Myocyte (in vitro differentiated cells): Measurements from ENCODE around the gene NXT1. TPM values are rescaled to one million over a fixed set of nuclear protein-coding genes. Genes with fewer than 3 reads are reported as not detected.
"Not testable (repeated sequence)": the region's sequence is repeated elsewhere in the genome, so short reads cannot be mapped to it uniquely, and the experiment has no call there.

Source experiments
- DNase-seq: peaks from one replicate; pipeline ENCODE4 v3.0.0-alpha.2; 2012; ENCODE audit warnings: low read depth
- polyA plus RNA-seq: library from polyadenylated mRNA; unstranded; fragments of >200 nt; gene quantifications from one replicate; pipeline ENCODE4 v1.2.1, GENCODE V29; 2012; ENCODE audit warnings: missing spikeins
- total RNA-seq: library from RNA; depleted of rRNA; stranded (reverse); fragments of >200 nt; gene quantifications from 2 replicates; pipeline ENCODE4 v1.2.3, GENCODE V29; 2014

Gene NXT1
- total RNA-seq = 26.1 and 28.3 TPM in 2 replicates
- 21.7 TPM for polyA plus RNA-seq

DNA sequence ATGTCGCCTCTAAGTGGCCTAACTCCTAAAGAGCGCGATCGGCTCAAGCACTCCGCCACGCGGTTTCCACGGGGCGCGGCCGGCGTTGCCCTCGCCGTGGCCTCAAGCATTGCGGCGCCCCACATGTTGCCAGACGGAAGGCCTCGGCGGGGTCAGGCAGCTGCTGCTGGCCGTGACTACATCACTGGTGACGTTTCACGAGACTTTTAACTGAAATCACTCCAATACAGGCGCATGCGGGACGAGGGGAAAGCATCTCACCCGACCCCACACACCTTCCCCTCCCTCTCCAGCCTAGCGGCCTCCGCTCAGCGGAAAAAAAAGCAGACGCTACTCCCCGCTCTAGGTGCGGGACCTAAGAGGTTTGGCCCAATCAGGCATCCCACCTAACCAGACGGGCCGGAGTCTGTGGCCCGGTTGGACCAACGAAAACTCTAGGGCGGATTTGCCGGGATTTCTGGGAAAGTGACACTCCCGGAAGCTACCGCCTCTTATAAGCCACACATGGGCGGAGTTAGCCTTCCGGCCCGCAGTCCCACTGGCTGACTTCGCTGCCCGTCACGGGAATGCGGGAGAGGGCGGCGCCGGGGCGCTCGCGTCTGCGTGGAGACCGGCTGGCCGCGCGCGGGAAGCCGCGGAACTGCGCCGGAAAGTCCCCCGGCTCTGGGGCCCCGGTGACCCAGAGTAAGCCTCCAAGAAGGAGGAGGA, at the start of gene NXT1:
NXT1 (plus strand) TSS at position 596 of the 708 bp plus-strand sequence. CDS start 3,251 bp downstream, outside the sequence.
- DNase-seq = peak; percentile 99

DNA sequence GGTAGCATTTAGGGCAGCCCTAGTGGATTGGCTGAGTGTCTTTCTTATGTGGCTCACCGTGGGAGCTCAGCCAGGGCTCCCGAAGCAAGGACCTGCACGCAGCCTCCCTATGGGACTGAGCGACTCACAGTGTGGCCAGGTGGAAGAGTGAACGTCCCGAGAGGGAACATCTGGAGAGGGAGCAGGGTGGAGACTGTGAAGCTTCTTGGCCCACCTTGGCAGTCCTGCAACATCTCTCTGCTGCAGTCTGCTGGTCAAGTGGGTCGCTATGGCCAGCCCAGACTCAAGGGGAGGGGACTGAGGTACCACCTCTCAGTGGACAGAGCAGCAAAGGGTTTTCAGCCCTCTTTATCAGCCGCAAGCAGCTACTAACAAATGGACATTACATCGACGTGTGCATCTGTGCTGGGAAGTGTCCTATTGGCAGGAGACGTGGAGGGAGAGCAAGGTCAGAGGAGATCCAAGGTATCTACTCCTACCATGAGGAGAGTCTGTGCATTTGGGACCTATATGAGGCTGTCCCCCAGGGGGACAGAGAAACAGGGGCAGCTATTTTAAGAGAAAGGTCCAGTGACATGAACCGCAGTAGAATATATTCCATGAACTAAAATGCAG, 49.0 kb upstream of the NXT1 start:
- no peak for DNase-seq

DNA sequence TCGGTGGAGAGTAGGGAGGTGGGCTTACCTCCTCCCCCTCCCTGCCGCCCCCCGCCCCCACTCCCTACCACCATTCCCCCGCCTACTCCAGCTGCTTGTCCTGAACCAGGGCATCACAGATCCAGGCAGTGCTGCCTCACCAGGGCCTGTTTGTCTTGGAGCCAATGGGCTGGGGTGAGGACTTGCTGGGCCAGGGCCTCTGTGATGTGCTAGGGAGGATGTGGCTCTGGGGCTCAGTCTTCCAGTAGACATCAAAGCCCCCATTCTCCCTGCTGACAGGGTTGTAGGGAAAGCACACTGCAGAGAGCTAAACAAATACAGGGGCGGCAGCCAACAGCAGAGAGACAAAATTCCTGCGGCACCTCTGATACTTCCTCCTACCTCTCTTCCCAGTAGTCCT, 48.2 kb upstream of the NXT1 start:
- DNase-seq = no peak

DNA sequence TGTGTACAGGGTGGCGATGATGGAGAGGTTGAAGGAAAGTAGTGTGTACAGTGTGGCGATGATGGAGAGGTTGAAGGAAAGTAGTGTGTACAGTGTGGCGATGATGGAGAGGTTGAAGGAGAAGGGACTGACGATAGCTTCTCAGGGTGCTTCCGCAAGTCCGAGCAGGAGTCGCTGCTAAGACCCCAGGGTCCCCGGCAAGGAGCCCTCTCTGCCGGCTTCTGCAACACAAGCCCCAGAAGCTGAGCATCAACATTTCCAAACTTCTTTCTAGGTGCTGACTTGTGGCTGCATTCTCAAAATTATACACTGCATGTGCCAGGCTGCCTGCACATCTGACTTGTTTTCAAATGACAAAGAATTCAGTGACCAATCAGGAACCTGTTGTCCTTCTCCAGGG, 47.8 kb upstream of the NXT1 start:
- no peak for DNase-seq

DNA sequence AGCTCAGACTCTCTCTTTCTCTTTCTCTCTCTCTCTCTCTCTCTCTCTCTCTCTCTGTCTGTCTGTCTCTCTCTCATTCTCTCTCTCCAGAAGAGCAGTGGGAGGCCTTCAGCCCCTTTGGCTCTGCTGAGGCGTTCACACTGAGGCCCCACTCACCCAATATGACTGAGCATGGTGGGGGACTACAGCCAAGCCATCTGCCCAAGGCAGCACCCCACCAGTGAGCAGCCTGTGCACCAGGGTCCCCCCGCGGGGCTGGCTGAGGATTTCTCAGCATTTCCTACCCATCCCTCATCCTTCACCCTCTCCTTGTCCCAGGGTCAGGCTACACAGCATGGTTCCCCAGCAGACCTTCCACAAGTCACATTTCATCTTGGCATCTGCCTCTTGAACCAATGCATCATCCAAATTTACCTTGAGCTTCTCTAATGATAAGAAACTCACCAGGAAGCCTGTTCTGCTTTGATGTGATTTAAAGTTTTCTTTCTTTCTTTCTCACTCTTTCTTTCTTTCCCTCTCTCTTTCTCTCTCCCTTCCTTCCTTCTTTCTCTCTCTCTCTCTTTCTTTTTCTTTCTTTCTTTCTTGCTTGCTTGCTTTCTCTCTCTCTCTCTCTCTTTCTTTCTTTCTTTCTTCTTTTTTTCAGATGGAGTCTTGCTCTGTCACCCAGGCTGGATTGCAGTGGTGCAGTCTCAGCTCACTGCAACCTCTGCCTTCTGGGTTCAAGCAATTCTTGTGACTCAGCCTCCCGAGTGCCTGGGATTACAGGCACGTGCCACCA, 47.1 kb upstream of the NXT1 start:
- DNase-seq = no peak

DNA sequence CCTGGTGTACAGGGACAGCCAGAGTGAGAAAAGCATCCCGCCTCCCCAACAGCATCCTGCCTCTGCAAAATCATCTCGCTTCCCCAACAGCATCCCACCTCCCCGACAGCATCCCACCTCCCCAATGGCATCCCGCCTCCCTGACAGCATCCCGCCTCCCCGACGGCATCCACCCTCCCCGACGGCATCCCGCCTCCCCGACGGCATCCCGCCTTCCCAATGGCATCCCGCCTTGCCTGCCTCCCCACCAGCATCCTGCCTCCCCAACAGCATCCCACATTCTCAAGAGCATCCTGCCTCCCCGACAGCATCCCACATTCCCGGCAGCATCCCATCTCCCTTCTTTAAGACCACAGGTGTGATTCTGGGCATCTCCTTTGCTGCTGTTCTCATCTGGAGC, 46.0 kb upstream of the NXT1 start:
- DNase-seq = no peak

DNA sequence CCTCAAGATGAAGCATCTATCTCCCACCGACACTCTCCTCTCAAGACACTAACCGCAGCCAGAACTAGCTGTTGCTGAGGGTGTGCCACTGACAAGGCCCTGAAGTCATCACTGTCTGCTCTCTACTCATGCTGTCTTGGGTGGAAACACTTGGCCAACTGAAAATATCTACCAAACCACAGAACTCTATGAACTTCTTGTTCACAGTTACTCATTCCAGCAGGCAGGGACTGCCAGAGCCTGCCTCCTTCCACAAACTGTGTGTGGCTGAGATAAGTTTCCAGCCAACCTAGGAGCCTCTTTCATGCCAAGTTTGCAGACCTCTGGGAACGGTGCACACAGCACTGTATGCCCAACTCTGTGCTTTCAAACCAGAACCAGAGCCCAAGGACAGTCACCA, 45.5 kb upstream of the NXT1 start:
- DNase-seq = peak; percentile 73

DNA sequence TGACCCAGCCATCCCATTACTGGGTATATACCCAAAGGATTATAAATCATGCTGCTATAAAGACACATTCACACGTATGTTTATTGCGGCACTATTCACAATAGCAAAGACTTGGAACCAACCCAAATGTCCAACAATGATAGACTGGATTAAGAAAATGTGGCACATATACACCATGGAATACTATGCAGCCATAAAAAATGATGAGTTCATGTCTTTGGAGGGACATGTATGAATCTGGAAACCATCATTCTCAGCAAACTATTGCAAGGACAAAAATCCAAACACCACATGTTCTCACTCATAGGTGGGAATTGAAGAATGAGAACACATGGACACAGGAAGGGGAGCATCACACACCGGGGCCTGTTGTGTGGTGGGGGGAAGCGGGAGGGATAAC, 43.2 kb upstream of the NXT1 start:
- not testable (repeated sequence) for DNase-seq

DNA sequence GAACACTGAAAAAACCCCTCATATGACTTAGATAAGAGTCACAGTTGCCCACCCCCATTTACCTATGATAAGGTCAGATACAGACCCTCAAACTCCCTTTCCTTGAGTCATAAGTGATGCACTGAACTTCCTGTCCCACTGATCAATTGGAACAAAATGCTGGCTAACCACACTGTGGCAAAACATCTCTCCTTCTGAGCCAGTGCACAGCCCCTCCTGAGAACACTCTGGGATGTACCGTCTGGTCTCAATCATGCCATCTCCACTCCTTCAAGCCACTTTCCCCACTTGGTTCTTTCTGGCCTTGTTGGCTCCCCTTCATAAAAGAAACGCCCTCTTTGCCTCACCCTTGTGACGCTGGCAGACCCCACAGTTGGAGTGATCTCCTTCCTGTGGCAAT, 42.6 kb upstream of the NXT1 start:
- DNase-seq = no peak

DNA sequence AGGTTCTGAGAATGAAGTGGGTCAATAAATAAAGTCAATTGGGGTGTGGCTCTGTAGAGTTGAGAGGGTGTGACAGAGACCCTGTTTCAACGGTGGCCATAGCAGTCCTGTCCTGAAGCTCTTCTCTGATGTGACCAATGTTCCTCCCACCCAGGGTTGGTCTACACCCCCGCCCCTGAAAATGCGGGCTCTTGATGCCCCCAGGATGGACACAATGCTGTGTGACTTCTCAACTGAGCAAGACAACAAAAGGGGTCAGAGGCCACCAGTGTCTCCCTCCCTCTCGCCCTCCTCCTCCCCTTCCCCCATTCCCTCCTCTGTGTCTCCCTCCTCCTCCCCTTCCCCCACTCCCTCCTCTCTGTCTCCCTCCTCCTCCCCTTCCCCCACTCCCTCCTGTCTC, 41.7 kb upstream of the NXT1 start:
- no peak for DNase-seq

DNA sequence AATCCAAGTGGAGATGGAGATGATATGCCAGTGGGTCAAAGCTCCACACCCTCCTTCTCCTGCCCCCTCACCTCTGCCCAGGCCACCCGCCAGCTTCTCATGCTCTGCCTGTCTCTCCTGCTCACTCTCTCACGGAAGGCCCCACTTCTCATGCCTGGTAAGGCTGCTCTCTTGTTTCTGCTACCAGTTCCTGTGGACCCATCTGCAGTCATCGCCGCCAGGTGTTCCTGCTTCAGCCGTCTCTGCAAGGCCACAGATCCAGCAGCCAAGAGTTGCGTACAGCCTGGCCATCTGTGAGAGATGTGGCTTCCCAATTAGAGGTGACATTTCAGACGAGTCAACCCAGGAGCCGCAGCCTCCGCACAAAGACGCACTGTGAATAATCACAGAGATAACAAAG, 40.8 kb upstream of the NXT1 start:
- DNase-seq = no peak

DNA sequence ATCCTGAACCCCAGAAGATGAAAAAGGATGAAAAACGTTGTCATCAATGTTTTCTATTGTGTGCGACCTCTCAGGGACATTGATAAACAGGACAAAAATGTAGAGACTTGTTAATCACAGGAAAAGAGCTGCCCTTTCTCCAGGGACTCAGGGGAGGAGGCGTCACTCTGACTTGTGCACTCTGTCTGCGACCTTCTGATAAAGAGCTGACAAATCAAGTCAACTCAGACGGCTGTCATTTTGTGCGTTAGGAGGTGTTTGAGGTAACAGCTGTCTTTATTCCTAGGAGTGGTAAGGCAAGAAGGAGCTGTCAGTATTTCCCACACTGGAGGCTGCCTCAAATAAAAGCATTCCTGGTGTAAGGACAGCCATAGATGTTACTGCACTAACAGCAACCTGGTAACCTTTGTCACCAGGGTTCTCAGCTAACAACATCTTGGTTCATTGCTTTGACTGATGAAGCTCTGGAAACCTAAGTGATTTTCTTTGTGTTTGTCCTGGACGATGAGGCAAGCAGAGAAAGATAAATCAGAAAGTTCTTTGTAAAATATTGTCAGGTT, 38.6 kb upstream of the NXT1 start:
- peak; percentile 47 for DNase-seq

DNA sequence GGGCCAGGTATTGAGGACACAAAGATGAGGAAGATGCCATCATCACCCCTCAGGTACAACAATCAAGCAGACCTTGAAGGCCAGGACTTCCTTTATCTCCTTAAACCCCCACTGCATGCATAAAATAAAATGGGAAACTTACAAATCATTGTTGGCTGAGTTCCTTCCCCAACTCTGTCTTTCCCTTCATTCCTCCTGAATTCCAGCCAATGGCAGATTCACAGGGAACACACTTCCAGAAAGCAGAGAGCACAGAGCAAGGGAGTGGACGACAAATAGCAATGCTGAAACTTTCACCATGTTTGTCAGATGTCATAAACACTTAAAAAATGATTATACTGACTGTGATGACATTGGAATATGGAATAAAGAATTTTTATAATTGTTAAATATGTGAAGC, 37.3 kb upstream of the NXT1 start:
- DNase-seq = no peak

DNA sequence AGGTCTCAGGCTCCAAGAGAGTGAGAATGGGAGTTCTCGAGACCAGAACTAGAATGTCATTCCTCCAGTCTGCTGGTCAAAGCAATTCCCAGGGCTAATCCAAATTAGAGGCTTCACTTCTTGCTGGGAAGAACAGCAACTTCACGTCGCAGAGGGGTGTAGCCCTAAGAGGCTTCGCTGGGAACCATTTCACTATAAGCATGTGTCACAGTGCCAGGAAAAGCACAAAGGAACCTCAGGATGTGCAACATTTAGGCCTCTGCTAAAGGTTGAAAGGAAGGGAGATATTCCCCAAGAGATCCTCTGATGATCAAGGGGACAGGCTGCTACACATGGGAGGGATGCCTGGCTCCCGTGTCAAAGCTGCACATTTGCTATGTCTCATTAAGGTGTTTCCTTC, 35.9 kb upstream of the NXT1 start:
- DNase-seq = no peak

DNA sequence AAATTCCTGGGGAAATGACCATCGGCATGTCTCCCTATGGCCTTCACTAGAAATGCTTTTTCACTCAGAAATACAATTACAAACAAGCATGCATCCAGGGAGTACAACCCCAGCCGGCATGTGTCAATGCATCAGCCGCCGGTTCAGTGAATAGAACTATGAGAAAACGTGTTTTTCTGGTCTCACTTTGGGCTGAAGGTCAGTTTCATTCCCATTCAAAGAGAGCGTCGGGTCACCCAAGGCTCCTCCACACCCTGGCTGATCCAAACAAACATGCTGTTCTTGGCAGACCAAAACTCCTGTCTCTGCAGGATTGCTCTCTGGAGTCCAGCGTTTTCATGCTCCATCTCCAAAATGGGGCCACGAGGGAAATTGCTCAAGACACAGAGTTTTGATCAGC, 35.5 kb upstream of the NXT1 start:
- DNase-seq = no peak

DNA sequence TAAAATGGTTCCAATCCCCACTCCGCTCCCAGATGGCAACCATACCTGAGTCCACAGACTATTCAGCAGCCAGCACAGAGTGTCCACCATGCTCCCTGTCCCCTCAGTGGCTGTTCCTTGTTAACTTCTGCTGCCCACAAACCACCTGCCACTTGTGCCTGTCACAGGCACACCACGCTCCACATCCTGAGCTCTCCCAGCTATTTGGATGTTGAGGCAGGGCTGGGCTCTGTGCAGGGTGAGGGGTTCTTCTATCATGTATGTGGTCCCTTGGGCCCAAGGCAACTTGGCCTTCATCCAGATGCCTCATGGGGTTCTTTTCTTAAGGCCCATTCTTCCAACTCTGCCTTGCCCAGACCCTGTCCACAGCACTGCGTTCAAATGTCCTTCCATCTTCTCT, 34.0 kb upstream of the NXT1 start:
- no peak for DNase-seq

DNA sequence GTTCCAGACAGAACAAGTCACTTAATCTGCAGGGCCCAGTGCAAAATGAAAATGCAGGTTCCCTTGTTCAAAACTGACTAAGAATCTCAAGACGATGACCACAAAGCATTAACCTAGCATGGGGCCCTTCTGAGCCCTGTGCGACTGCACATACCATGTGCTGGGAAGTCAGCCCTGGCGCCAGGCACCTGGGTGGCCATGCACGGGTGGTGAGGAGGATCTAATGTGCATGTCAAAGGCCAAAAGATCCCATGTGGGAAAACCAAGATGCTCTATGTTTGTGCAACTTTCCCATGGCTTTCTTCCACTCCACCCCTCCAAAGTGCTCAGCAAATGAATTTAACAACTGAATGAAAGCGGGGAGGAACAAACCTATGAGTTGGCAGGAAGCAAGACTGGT, 33.5 kb upstream of the NXT1 start:
- DNase-seq = no peak

DNA sequence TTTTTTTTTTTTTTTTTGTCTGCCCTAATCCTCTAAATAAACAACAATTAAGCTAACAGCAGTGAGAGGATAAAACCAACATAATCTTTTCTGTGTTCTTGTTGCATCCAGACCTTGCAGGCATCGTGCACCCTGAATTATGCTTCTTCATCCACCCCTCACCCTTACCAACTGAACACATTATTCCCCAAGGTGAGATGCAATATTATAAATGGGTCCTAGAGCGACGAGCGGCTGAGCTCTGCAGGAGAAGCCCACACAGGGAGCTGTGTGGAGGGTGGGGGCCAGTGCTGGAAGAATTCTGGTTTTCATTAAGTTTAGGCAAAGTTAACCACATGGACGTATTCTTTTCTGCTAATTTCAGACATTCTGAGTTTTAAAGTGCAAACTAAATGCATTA, 32.2 kb upstream of the NXT1 start:
- no peak for DNase-seq

DNA sequence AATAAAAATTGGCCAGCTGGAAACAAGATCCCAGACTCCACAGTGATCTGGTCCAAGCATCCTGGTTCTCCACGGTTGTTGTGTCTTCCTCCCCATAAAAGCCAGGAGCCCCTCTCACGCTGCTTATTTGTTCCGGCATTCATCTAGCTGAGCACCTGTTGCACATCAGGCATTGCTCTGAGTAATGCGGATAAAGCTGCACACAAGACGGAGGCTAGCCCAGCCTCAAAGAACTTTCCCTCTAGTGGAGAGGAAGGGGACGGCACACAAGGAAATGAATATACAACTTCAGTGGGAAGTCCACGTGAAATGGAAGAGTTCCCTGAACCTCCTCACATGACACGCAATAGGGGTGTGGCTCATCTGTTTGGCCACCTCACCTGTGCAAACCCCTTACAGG, 30.3 kb upstream of the NXT1 start:
- peak; percentile 70 for DNase-seq

DNA sequence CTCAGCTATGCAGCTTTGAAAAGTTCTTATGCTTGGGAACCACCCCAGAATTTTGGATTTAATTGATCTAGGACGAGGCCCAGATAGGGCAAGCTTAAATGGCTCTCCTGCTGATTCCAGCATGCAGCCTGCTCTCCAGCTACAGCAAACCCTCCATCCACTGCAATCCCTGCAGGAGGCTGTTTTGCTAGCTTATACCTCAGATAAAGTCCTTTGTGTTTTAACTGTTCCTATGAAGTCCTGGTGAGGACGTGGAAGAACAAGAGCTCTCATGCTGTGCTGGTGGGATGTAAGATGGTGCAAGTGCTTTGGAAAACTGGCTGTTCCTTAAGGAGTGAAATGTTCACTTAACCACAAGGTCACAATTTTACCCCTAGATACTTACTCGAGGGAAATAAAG, 25.5 kb upstream of the NXT1 start:
- no peak for DNase-seq

DNA sequence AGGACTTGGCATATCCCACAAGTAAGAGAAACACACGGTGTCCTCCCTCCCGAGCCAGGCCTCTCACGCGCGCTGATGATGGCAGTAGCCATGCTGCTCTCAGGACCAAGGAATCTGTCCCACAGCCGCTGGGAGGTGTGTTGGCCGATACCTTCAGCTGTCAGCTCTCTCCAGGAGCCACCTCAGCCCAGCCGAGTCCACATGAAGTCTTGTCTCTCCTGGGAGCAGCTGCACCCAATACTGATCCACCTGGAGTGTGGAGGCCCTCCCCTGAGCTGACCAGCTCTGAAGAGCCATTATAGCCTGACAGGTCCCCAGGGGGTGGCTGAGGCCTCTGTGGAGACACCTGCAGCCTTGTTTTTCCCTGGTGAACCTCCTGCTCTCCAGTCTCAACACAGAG, 23.8 kb upstream of the NXT1 start:
- DNase-seq = no peak
